HepG2 (cell line): ENCODE measurements around the gene IL17RC. TPM values are rescaled to one million over a fixed set of nuclear protein-coding genes. Genes with fewer than 3 reads are reported as not detected.
A peak's percentile ranks its signal among the peaks of the same experiment; 100 is the strongest.

Source experiments
- CBFB ChIP-seq: sonication (generic); formaldehyde crosslinking; IDR thresholded peaks from 2 replicates; pipeline ENCODE4 v1.4.0; 2020; ENCODE audit warnings: missing genetic modification reagents
- CCAR2 ChIP-seq: fragments of 200-400 bp; formaldehyde crosslinking; optimal IDR thresholded peaks from 2 replicates; pipeline ENCODE3; 2018; ENCODE audit warnings: low read depth, mild to moderate bottlenecking, low read length, moderate library complexity
- CEBPB ChIP-seq: IDR thresholded peaks from 2 replicates; pipeline ENCODE4 v1.6.1; 2011; ENCODE audit warnings: low read depth, low read length, improper control_type of control experiment, borderline replicate concordance
- HNRNPH1 ChIP-seq: fragments of 200-400 bp; formaldehyde crosslinking; optimal IDR thresholded peaks from 2 replicates; pipeline ENCODE3; 2017; ENCODE audit warnings: mild to moderate bottlenecking, low read depth, low read length
- JUN ChIP-seq: sonication (generic); formaldehyde crosslinking; IDR thresholded peaks from 2 replicates; pipeline ENCODE4 v1.4.0; 2020; ENCODE audit warnings: mild to moderate bottlenecking, missing genetic modification reagents
- MTA1 ChIP-seq: sonication (generic); formaldehyde crosslinking; IDR thresholded peaks from 2 replicates; pipeline ENCODE4 v1.4.0; 2020; ENCODE audit warnings: missing genetic modification reagents, mild to moderate bottlenecking, borderline replicate concordance
- PAF1 ChIP-seq: IDR thresholded peaks from 2 replicates; pipeline ENCODE4 v1.6.1; 2016; ENCODE audit warnings: missing genetic modification reagents, missing compliant biosample characterization
- PTBP1 ChIP-seq: fragments of 200-400 bp; formaldehyde crosslinking; IDR thresholded peaks from 2 replicates; pipeline ENCODE4 v1.6.1; 2018; ENCODE audit warnings: low read length, low read depth; ENCODE audit not compliant: poor library complexity, severe bottlenecking
- SMAD1 ChIP-seq: sonication (generic); formaldehyde crosslinking; IDR thresholded peaks from 2 replicates; pipeline ENCODE4 v1.4.0; 2020; ENCODE audit warnings: missing genetic modification reagents, low read depth, mild to moderate bottlenecking, borderline replicate concordance
- SMARCC2 ChIP-seq: fragments of 450-650 bp; IDR thresholded peaks from 2 replicates; pipeline ENCODE4 v1.6.1; 2017; ENCODE audit warnings: antibody characterized with exemption, mild to moderate bottlenecking
- SRF ChIP-seq: IDR thresholded peaks from 2 replicates; pipeline ENCODE4 v1.6.1; 2011; ENCODE audit warnings: mild to moderate bottlenecking, low read depth, low read length, moderate library complexity
- TCF7 ChIP-seq: sonication (generic); IDR thresholded peaks from 2 replicates; pipeline ENCODE4 v1.6.1; 2016; ENCODE audit warnings: antibody characterized with exemption, low read depth
- ZNF430 ChIP-seq: sonication (generic); formaldehyde crosslinking; IDR thresholded peaks from 2 replicates; pipeline ENCODE4 v1.9.0; 2021; ENCODE audit warnings: mild to moderate bottlenecking, missing genetic modification reagents
- ZNF562 ChIP-seq: sonication (generic); formaldehyde crosslinking; IDR thresholded peaks from 2 replicates; pipeline ENCODE4 v1.8.0; 2022; ENCODE audit warnings: missing genetic modification reagents, borderline replicate concordance
- ZNF564 ChIP-seq: sonication (generic); formaldehyde crosslinking; IDR thresholded peaks from 2 replicates; pipeline ENCODE4 v1.8.1; 2023; ENCODE audit warnings: mild to moderate bottlenecking, missing genetic modification reagents
- ZNF567 ChIP-seq: sonication (generic); formaldehyde crosslinking; IDR thresholded peaks from 2 replicates; pipeline ENCODE4 v1.8.1; 2023; ENCODE audit warnings: mild to moderate bottlenecking, missing genetic modification reagents, borderline replicate concordance
- ZNF724P ChIP-seq: sonication (generic); formaldehyde crosslinking; IDR thresholded peaks from 2 replicates; pipeline ENCODE4 v1.8.0; 2022; ENCODE audit warnings: missing genetic modification reagents, borderline replicate concordance
- ZNF891 ChIP-seq: sonication (generic); formaldehyde crosslinking; IDR thresholded peaks from 2 replicates; pipeline ENCODE4 v1.5.0; 2020; ENCODE audit warnings: mild to moderate bottlenecking, missing genetic modification reagents
- polyA plus RNA-seq, 8 experiments: library from polyadenylated mRNA; depleted of rRNA in 3 of 8; stranded (reverse) in 7 of 8; unstranded in 1 of 8; fragments of >200 nt; fragmentation: Illumina TruSeq in 4 of 8; extraction: Trizol in 4 of 8; gene quantifications; 2 replicates each; pipeline versions ENCODE4 v1.2.1 to v1.2.3, GENCODE V29; 2011 to 2016; ENCODE audit warnings: low read depth in 4 of 8, missing spikeins in 1 of 8, mixed read lengths in 1 of 8; ENCODE audit not compliant: insufficient read depth in 1 of 8
- total RNA-seq, 5 experiments: library from RNA; depleted of rRNA; stranded (reverse); fragments of >200 nt; fragmentation: Illumina TruSeq; extraction: Trizol; gene quantifications; 2 replicates each; pipeline ENCODE4 v1.2.3, GENCODE V29; 2016; ENCODE audit warnings: low read depth in 1 of 5
- TF ChIP-seq, protein P1 (sequence below): sonication (generic); formaldehyde crosslinking; IDR thresholded peaks from 2 replicates; pipeline ENCODE4 v1.4.0; 2020; ENCODE audit warnings: missing genetic modification reagents
- TF ChIP-seq, protein P2 (sequence below): sonication (generic); formaldehyde crosslinking; IDR thresholded peaks from 2 replicates; pipeline ENCODE4 v1.8.0; 2022; ENCODE audit warnings: mild to moderate bottlenecking, missing genetic modification reagents, moderate library complexity
- TF ChIP-seq, protein P3 (sequence below): IDR thresholded peaks from 2 replicates; pipeline ENCODE4 v1.6.1; 2016; ENCODE audit warnings: control low read depth
- TF ChIP-seq, protein P4 (sequence below): sonication (generic); formaldehyde crosslinking; IDR thresholded peaks from 2 replicates; pipeline ENCODE4 v1.4.0; 2020; ENCODE audit warnings: missing genetic modification reagents; ENCODE audit errors: not compliant biosample characterization
- TF ChIP-seq, protein P5 (sequence below): fragments of 450-650 bp; IDR thresholded peaks from 2 replicates; pipeline ENCODE4 v1.6.1; 2016

IL17RC gene
- total and polyA plus RNA-seq, 2 of the 13 experiments (the other 11 are each of a cell fraction or from before 2014, with no cell fraction given): 20.7 to 24.0 TPM

DNA sequence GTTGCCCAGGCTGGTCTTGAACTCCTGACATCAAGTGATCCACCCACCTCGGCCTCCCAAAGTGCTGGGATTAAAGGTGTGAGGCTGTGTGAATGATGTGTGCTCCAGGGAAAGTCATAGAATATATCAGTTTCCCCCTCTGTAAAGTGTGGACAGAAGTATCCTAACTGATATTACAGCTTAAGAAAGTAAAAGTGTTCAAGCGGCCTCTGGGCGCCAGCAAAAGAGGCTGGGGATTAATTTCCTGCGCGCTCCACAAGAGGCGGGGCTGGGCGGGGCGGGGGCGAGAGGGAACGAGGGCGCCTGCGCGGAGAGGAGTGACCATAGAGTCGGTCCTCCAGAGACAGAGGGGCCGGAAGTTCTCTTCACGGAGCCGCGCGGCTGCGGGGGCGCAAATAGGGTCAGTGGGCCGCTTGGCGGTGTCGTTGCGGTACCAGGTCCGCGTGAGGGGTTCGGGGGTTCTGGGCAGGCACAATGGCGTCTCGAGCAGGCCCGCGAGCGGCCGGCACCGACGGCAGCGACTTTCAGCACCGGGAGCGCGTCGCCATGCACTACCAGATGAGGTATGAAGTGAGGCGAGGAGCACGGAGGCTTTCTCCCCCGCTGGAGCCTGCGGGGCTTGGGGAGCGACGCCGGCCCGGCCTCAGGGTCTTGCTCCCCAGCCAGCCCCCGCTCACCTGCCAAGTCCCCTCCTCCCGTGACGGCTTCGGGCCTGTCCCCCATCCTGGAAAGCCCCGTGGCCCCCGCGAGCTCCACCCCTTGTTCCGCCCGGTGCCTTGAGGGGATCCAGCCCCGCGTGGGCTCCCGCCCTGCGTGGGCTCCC lies 26.4 kb upstream of the IL17RC start, which contains the start of gene JAGN1 (continued):
- TF ChIP-seq ZNF891 (CRISPR knock-in tag): peak; percentile 92
- TF ChIP-seq ZNF724P (CRISPR knock-in tag): no peak
- TF ChIP-seq, protein P1, sequence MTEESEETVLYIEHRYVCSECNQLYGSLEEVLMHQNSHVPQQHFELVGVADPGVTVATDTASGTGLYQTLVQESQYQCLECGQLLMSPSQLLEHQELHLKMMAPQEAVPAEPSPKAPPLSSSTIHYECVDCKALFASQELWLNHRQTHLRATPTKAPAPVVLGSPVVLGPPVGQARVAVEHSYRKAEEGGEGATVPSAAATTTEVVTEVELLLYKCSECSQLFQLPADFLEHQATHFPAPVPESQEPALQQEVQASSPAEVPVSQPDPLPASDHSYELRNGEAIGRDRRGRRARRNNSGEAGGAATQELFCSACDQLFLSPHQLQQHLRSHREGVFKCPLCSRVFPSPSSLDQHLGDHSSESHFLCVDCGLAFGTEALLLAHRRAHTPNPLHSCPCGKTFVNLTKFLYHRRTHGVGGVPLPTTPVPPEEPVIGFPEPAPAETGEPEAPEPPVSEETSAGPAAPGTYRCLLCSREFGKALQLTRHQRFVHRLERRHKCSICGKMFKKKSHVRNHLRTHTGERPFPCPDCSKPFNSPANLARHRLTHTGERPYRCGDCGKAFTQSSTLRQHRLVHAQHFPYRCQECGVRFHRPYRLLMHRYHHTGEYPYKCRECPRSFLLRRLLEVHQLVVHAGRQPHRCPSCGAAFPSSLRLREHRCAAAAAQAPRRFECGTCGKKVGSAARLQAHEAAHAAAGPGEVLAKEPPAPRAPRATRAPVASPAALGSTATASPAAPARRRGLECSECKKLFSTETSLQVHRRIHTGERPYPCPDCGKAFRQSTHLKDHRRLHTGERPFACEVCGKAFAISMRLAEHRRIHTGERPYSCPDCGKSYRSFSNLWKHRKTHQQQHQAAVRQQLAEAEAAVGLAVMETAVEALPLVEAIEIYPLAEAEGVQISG (CRISPR knock-in tag): peak; percentile 100
- peak; percentile 82; the same call in 1 of the 2 replicates for TF ChIP-seq SMAD1 (CRISPR knock-in tag)
- no peak for TF ChIP-seq TCF7
- TF ChIP-seq ZNF564 (CRISPR knock-in tag): peak; percentile 58
- TF ChIP-seq PAF1 (CRISPR knock-in tag): no peak
- TF ChIP-seq JUN (CRISPR knock-in tag): 0 out of 2 replicates have a peak, but pooled peaks have one; percentile 69
- TF ChIP-seq MTA1 (CRISPR knock-in tag): no peak; the same call in 1 of the 2 replicates
- no peak for TF ChIP-seq CCAR2
- peak; percentile 57; the same call in 1 of the 2 replicates for TF ChIP-seq CBFB (CRISPR knock-in tag)
- TF ChIP-seq CEBPB: no peak
- no peak for TF ChIP-seq ZNF562 (CRISPR knock-in tag)
- TF ChIP-seq, protein P2, sequence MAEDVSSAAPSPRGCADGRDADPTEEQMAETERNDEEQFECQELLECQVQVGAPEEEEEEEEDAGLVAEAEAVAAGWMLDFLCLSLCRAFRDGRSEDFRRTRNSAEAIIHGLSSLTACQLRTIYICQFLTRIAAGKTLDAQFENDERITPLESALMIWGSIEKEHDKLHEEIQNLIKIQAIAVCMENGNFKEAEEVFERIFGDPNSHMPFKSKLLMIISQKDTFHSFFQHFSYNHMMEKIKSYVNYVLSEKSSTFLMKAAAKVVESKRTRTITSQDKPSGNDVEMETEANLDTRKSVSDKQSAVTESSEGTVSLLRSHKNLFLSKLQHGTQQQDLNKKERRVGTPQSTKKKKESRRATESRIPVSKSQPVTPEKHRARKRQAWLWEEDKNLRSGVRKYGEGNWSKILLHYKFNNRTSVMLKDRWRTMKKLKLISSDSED (CRISPR knock-in tag): no peak
- TF ChIP-seq, protein P3, sequence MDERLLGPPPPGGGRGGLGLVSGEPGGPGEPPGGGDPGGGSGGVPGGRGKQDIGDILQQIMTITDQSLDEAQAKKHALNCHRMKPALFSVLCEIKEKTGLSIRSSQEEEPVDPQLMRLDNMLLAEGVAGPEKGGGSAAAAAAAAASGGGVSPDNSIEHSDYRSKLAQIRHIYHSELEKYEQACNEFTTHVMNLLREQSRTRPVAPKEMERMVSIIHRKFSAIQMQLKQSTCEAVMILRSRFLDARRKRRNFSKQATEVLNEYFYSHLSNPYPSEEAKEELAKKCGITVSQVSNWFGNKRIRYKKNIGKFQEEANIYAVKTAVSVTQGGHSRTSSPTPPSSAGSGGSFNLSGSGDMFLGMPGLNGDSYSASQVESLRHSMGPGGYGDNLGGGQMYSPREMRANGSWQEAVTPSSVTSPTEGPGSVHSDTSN (CRISPR knock-in tag): no peak
- TF ChIP-seq SRF: no peak
- peak; percentile 89 for TF ChIP-seq ZNF430 (CRISPR knock-in tag)
- TF ChIP-seq HNRNPH1: no peak
- TF ChIP-seq ZNF567 (CRISPR knock-in tag): peak; percentile 36; the same call in 1 of the 2 replicates
- TF ChIP-seq, protein P4, sequence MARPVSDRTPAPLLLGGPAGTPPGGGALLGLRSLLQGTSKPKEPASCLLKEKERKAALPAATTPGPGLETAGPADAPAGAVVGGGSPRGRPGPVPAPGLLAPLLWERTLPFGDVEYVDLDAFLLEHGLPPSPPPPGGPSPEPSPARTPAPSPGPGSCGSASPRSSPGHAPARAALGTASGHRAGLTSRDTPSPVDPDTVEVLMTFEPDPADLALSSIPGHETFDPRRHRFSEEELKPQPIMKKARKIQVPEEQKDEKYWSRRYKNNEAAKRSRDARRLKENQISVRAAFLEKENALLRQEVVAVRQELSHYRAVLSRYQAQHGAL (CRISPR knock-in tag): peak; percentile 20
- no peak for TF ChIP-seq SMARCC2
- TF ChIP-seq, protein P5, sequence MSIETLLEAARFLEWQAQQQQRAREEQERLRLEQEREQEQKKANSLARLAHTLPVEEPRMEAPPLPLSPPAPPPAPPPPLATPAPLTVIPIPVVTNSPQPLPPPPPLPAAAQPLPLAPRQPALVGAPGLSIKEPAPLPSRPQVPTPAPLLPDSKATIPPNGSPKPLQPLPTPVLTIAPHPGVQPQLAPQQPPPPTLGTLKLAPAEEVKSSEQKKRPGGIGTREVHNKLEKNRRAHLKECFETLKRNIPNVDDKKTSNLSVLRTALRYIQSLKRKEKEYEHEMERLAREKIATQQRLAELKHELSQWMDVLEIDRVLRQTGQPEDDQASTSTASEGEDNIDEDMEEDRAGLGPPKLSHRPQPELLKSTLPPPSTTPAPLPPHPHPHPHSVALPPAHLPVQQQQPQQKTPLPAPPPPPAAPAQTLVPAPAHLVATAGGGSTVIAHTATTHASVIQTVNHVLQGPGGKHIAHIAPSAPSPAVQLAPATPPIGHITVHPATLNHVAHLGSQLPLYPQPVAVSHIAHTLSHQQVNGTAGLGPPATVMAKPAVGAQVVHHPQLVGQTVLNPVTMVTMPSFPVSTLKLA: no peak
- no peak for TF ChIP-seq PTBP1
